ENCODE data around the gene GOT1. TPM values are rescaled to one million over a fixed set of nuclear protein-coding genes. Genes with fewer than 3 reads are reported as not detected.

GOT1 gene
- total RNA-seq, 1 donor from 2014 or later: 33.7 TPM

DNA sequence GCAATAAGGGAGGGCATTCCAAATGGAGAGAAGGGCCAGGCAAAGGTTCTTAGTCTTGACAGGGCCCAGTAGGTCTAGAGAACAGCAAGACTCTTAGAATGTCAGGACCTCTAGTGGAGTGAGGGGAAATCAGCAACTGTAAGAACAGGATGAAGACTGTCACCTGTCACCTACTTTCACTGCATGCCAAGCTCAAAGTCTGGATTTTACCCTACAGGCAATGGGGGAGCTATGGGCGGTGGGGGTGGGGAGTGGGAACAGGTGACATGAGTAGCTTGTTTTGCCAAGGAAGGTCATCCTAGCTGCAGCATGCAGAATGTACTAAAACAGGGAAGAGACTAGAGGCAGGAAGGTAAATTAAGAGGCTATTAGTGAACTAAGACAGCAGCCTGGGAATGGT lies 18.3 kb downstream of the GOT1 start:
- peaks cover 10% of the 10 kb centered on the region for H3K36me3 Mint-ChIP-seq (ENCODE audit: low read depth, unreplicated experiment)
- TF ChIP-seq, protein P1, sequence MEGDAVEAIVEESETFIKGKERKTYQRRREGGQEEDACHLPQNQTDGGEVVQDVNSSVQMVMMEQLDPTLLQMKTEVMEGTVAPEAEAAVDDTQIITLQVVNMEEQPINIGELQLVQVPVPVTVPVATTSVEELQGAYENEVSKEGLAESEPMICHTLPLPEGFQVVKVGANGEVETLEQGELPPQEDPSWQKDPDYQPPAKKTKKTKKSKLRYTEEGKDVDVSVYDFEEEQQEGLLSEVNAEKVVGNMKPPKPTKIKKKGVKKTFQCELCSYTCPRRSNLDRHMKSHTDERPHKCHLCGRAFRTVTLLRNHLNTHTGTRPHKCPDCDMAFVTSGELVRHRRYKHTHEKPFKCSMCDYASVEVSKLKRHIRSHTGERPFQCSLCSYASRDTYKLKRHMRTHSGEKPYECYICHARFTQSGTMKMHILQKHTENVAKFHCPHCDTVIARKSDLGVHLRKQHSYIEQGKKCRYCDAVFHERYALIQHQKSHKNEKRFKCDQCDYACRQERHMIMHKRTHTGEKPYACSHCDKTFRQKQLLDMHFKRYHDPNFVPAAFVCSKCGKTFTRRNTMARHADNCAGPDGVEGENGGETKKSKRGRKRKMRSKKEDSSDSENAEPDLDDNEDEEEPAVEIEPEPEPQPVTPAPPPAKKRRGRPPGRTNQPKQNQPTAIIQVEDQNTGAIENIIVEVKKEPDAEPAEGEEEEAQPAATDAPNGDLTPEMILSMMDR (IDR thresholded peaks at IDR 0.05; ENCODE audit: unreplicated experiment): no peak
- peaks cover 10% of the 10 kb centered on the region for H3K4me1 Mint-ChIP-seq (ENCODE audit: unreplicated experiment)
- H3K27me3 Mint-ChIP-seq (ENCODE audit: unreplicated experiment): no peaks in the 10 kb centered on the region
- H3K27ac Mint-ChIP-seq (ENCODE audit: unreplicated experiment): no peak overlapping the region
- H3K9me3 Mint-ChIP-seq (ENCODE audit: unreplicated experiment): no peaks in the 10 kb centered on the region
- H3K4me3 Mint-ChIP-seq (ENCODE audit: unreplicated experiment): no peak overlapping the region
- DNase-seq (ENCODE audit: low spot score): no peak

DNA sequence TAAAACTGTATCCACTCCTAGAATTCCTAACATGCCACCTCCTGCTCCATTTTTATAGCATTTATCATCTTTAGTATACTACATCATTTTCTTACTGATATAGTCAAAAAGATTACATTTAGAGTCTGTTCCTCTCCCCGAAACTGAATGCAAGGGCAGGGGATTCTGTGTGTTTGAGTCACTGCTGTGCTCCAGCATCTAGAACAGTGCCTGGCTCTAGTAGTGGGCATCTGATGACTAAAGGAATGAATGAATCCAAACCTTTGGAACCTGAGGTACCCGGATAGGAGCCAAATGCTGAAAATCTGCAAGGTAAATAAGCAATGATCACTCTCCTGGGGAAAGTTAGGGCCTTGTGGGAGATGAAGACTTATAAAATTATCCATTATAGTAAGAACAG lies 18.9 kb downstream of the GOT1 start:
- Mint-ChIP-seq H3K27ac (ENCODE audit: unreplicated experiment) (no peak overlapping the region), H3K36me3 (ENCODE audit: low read depth, unreplicated experiment) (peaks cover 13% of the 10 kb centered on the region), H3K4me3 (ENCODE audit: unreplicated experiment) (no peak overlapping the region), H3K9me3 (ENCODE audit: unreplicated experiment) (no peaks in the 10 kb centered on the region), H3K4me1 (ENCODE audit: unreplicated experiment) (peaks cover 10% of the 10 kb centered on the region), H3K27me3 (ENCODE audit: unreplicated experiment) (no peaks in the 10 kb centered on the region)
- DNase-seq (ENCODE audit: low spot score): no peak
- TF ChIP-seq, protein P1 (IDR thresholded peaks at IDR 0.05; ENCODE audit: unreplicated experiment): no peak

DNA sequence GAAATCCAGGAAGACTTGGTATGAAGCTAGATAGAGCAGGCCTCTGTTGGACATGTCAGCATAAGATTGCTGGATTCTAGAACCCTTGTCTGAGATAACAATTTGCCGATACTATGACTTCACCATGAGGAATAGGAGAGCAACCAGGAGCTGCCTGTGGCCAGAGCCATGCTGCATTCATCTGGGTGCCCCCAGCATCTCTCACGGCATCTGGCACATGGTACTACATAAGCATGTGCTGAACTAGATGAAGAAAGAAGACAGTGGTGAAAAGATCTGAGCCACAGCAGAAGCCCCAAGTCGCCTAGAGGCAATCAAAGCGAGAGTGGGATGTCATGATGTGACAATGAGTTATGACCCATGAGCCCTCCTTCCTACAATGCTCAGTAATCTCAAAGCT lies 19.5 kb downstream of the GOT1 start:
- peaks cover 7% of the 10 kb centered on the region for H3K36me3 Mint-ChIP-seq (ENCODE audit: low read depth, unreplicated experiment)
- H3K9me3 Mint-ChIP-seq (ENCODE audit: unreplicated experiment): no peaks in the 10 kb centered on the region
- H3K27ac Mint-ChIP-seq (ENCODE audit: unreplicated experiment): no peak overlapping the region
- DNase-seq (ENCODE audit: low spot score): no peak
- H3K4me1 Mint-ChIP-seq (ENCODE audit: unreplicated experiment): peaks cover 10% of the 10 kb centered on the region
- H3K4me3 Mint-ChIP-seq (ENCODE audit: unreplicated experiment): no peak overlapping the region
- H3K27me3 Mint-ChIP-seq (ENCODE audit: unreplicated experiment): no peaks in the 10 kb centered on the region
- TF ChIP-seq, protein P1 (IDR thresholded peaks at IDR 0.05; ENCODE audit: unreplicated experiment): no peak

DNA sequence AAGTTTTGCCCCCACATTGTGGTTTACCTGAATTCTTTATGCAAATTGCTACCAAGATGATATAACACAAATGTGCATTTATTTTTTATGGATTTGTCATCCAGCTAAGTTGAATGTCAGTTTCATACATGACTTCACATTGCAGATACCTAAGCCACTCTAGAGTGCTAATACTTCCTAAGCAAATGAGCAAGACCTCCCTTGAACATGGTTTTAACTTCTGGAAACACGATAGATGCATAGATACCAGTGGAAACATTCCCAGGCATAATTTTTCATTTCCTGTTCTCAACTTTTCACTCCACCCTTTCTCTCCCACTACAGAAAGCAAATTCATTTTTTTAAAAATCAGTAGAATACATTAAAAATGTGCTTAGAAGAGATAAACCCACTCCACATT lies 20.3 kb downstream of the GOT1 start:
- H3K4me1 Mint-ChIP-seq (ENCODE audit: unreplicated experiment): peaks cover 10% of the 10 kb centered on the region
- peaks cover 10% of the 10 kb centered on the region for H3K36me3 Mint-ChIP-seq (ENCODE audit: low read depth, unreplicated experiment)
- no peaks in the 10 kb centered on the region for H3K9me3 Mint-ChIP-seq (ENCODE audit: unreplicated experiment)
- TF ChIP-seq, protein P1 (IDR thresholded peaks at IDR 0.05; ENCODE audit: unreplicated experiment): no peak
- DNase-seq (ENCODE audit: low spot score): no peak
- H3K27me3 Mint-ChIP-seq (ENCODE audit: unreplicated experiment): no peaks in the 10 kb centered on the region
- no peak overlapping the region for H3K4me3 Mint-ChIP-seq (ENCODE audit: unreplicated experiment)
- H3K27ac Mint-ChIP-seq (ENCODE audit: unreplicated experiment): no peak overlapping the region

DNA sequence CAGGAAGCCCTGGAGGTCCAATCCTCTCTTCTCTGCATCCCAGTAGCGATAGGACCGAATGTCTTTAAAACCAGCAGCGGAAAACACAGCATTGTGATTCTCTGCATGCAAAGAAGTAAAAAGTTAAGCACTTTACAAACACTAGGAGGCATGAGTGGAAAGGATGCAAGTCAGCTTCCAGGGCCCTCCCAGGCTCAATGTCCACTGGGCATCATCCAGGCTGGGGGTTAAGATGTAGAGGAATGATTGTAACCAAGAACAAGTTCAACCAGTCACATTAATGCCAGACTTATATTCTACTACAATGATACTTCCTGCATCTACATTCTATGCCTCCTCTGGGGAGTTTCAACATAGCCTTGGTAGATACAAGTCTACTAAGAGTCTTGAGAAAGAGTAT lies 24.3 kb downstream of the GOT1 start:
- no peak for DNase-seq (ENCODE audit: low spot score)
- Mint-ChIP-seq H3K27ac (ENCODE audit: unreplicated experiment) (no peak overlapping the region), H3K27me3 (ENCODE audit: unreplicated experiment) (peaks cover 4% of the 10 kb centered on the region), H3K36me3 (ENCODE audit: low read depth, unreplicated experiment) (peaks cover 30% of the 10 kb centered on the region), H3K4me3 (ENCODE audit: unreplicated experiment) (no peak overlapping the region), H3K9me3 (ENCODE audit: unreplicated experiment) (no peaks in the 10 kb centered on the region), H3K4me1 (ENCODE audit: unreplicated experiment) (peaks cover 19% of the 10 kb centered on the region)
- TF ChIP-seq, protein P1 (IDR thresholded peaks at IDR 0.05; ENCODE audit: unreplicated experiment): no peak
